ENCODE measurements around the gene BLOC1S3. TPM values are rescaled to one million over a fixed set of nuclear protein-coding genes. Genes with fewer than 3 reads are reported as not detected.

BLOC1S3 gene
- total RNA-seq, 1 donor from 2014 or later = 6.0 TPM

- DNase-seq (no peak), ATAC-seq (no peak)
- intact Hi-C loops (cut with micrococcal nuclease) = no loop called here
Measured at GRCh38 chr19:45177817-45178261, 745 bp upstream of the BLOC1S3 start, which contains the start of gene TRAPPC6A. Gene TRAPPC6A, minus strand, starts transcription at chr19:45178237. Its CDS starts 19 bp downstream, at chr19:45178218.

GRCh38 chr19:45179072-45179891, 698 bp downstream of the BLOC1S3 start:
- intact Hi-C loops (cut with micrococcal nuclease) = no loop called here
- no peak for ATAC-seq

GRCh38 chr19:45179892-45180370, 1.3 kb downstream of the BLOC1S3 start:
- intact Hi-C loops (cut with micrococcal nuclease) = no loop called here
- ATAC-seq (no peak), DNase-seq (no peak)

More at GRCh38 chr19:45179072-45179891, 698 bp downstream of the BLOC1S3 start:
- DNase-seq = peak; percentile 60

- intact Hi-C loops (cut with micrococcal nuclease) = no loop called here
- no peak for DNase-seq
- no peak for ATAC-seq
Measured at GRCh38 chr19:45180936-45181335, 2.4 kb downstream of the BLOC1S3 start.

GRCh38 chr19:45182758-45183157, 4.2 kb downstream of the BLOC1S3 start:
- intact Hi-C loops (cut with micrococcal nuclease) = no loop called here
- DNase-seq = no peak
- no peak for ATAC-seq

- intact Hi-C loops (cut with micrococcal nuclease) = no loop called here
- DNase-seq = no peak
- ATAC-seq = no peak
Measured at GRCh38 chr19:45184115-45184514, 5.5 kb downstream of the BLOC1S3 start.

GRCh38 chr19:45186509-45187334, 8.1 kb downstream of the BLOC1S3 start:
- ATAC-seq (no peak), DNase-seq (no peak)

DNA sequence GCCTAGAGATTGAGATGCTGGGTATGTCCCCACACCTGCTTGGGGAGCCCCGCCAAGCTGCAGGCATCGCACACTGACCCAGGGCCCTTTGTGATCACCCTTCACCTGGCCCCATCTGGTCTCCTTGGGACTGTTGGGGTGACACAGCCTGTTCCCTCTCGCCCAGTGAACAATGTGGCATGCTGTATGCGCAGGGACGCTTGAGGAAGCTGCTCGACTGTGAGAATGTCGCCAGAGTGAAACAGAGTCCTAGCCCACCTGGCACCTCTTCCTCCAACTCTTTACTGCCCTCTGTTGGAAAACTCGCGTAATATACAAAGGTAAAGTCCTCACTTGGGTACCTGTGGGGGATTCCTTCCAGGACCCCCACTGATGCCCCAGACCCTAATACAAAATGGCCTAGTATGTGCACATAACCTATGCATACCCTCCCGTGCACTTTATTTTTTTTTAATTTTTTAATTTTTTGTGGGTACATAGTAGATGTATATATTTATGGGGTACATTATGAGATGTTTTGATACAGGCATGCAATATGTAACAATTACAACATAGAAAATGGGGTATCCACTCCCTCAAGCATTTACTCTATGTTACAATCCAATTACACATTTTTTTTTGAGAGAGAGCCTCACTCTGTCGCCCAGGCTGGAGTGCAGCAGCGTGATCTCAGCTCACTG, 9.0 kb downstream of the BLOC1S3 start:
- peak; percentile 41 for ATAC-seq
- intact Hi-C loops (cut with micrococcal nuclease) = no loop called here

More at GRCh38 chr19:45186509-45187334, 8.1 kb downstream of the BLOC1S3 start:
- intact Hi-C loops (cut with micrococcal nuclease) = no loop called here

GRCh38 chr19:45189971-45190370, 11.4 kb downstream of the BLOC1S3 start:
- intact Hi-C loops (cut with micrococcal nuclease) = no loop called here
- DNase-seq = no peak

More for the DNA sequence above, 9.0 kb downstream of the BLOC1S3 start:
- DNase-seq = no peak

GRCh38 chr19:45191375-45191774, 12.8 kb downstream of the BLOC1S3 start:
- DNase-seq (no peak), ATAC-seq (no peak)
- intact Hi-C loops (cut with micrococcal nuclease) = no loop called here

More at GRCh38 chr19:45189971-45190370, 11.4 kb downstream of the BLOC1S3 start:
- no peak for ATAC-seq

DNA sequence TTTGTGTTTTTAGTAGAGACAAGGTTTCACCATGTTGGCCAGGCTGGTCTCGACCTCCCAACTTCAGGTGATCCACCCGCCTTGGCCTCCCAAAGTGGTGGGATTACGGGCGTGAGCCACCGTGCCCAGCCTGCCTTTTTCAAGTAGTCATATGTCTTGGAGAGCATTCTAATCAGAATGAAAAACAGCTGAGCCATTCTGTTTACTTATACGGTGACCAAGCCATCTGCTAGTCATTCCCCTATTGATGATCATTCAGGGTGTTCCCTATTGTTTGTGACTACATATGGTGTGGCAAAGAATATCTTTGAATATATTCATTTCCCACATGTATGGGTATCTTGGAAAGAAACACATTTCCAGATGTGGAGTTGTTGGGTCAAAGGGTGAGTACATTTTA, 17.2 kb downstream of the BLOC1S3 start:
- ATAC-seq = no peak
- no peak for DNase-seq
- intact Hi-C loops (cut with micrococcal nuclease) = no loop called here

GRCh38 chr19:45200568-45200967, 22.0 kb downstream of the BLOC1S3 start:
- intact Hi-C loops (cut with micrococcal nuclease) = no loop called here
- DNase-seq (no peak), ATAC-seq (peak; percentile 67)

DNA sequence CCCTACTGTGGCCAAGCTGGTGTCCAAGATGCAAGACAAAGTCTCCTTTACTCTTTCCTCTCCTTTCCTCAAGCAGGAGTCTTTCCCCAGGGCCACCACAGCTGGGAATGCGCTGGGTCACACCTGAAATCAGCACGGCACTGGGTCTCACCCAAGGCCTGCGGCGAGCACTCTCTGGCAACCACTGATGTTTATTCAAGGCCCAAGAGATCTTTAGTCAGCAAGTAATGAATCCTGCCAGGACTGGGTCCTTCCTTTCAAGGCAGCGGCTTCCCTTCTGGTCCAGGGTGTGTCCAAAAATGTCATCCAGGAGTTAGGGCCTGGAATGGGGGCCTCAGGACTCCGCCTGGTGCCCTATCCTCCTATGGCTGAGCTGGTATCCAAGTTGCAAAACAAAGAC, 24.1 kb downstream of the BLOC1S3 start:
- no peak for ATAC-seq
- intact Hi-C loops (cut with micrococcal nuclease) = no loop called here

DNA sequence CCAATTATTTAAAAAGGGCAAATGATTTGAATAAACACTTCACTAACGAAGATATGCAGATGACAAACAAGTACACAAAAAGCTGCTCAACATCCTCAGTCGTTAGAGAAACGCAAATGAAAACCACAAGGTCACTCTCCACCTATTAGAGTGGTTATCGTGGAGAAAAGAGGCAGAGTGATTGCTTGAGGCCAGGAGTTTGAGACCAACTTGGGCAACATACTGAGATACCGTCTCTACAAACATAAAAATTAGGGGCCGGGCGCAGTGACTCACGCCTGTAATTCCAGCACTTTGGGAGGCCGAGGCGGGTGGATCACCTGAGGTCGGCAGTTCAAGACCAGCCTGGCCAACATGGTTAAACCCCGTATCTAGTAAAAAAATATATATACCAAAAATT, 27.2 kb downstream of the BLOC1S3 start:
- ATAC-seq (no peak), DNase-seq (no peak)
- intact Hi-C loops (cut with micrococcal nuclease) = no loop called here

More for the DNA sequence above, 24.1 kb downstream of the BLOC1S3 start:
- no peak for DNase-seq

DNA sequence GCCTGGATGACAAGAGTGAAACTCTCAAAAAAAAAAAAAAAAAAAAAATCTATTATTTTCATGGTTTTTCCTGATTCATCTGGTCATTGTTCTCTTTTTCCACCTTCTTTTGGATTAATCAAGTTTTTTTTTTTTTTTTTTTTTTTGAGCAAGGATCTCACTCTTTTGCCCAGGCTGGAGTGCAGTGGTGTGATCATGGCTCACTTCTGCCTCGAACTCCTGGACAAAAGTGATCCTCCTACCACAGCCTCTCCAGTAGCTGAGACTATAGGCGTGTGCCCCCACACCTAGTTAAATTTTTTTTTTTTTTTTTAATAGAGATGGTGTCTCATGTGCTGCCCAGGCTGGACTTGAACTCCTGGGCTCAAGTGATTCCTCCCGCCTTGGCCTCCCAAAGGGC, 27.7 kb downstream of the BLOC1S3 start:
- no peak for ATAC-seq
- intact Hi-C loops (cut with micrococcal nuclease) = no loop called here
- DNase-seq = no peak

DNA sequence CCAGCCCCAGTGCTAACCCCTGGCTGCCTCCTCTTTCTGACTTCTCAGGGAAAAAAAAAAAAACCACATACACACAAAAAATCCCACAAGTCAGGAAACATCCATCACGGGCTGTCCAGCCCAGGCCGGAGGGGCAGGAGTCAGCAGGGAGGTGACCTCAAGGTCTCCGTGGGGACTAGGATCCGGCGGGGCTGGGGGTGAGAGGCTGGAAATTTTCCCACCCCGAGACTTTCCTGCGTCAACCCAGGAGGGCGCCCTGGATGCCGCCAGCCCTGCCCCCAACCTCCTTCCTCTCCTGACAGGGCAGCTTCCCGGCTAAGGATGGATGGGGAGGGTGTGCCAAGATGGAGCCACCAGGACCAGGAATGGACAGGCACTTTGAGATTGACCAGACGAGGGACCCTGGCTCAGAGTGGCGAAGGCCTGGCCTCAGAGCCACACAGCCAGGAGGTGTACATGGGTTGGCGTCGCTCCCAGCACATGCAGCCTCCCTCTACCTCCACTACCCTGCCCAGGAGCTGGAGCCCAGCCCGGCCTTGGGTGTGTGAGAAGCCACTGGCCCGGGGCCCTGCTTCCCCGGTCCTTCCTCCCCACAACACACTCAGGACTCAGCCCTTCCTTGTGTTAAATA, 33.3 kb downstream of the BLOC1S3 start:
- intact Hi-C loops (cut with micrococcal nuclease) = no loop called here
- peak; percentile 91 for ATAC-seq
- DNase-seq = peak; percentile 75

- intact Hi-C loops (cut with micrococcal nuclease) = no loop called here
- no peak for DNase-seq
- ATAC-seq = no peak
Measured at GRCh38 chr19:45213031-45213430, 34.4 kb downstream of the BLOC1S3 start.

DNA sequence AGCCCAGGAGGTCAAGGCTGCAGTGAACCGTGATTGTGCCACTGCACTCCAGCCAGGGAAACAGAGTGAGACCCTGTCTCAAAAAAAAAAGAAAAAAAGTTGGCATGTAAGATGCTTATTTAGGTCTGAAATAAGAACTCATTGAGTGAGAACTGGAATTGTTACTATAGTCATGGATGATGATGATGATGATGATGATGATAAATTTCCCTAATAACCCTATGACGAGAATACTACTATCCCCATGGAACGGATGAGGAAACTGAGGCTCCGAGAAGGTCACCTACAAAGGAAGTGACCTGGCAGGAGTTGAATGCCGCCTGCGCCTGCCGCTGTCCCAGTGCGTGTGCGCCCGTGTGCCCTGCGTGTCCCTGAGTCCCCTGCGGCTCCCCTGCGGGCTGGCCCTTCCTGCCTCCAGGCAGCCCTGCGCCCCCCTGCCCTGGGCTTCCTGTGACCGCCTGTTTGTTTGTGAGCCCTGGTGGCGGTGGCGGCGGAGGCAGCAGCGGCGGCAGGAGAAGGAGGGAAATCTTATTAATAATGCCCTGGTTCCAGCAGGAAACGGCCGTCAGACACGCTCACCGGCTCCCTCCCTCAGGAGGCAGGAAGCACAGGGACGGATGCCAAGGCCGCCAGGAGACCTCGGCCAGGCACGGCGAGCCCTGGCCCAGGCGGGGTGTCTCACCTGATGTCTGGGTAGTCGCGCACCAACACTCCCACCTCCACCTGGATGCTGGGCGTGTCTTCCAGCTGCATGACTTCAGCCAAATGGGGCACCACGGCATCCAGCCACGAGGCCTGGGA, 37.0 kb downstream of the BLOC1S3 start:
- DNase-seq (peak; percentile 37), ATAC-seq (no peak)
- intact Hi-C loops (cut with micrococcal nuclease) = no loop called here
